T-cell (primary cell): ENCODE results near the gene NOP16. TPM values are rescaled to one million over a fixed set of nuclear protein-coding genes. Genes with fewer than 3 reads are reported as not detected.
A peak's percentile ranks its signal among the peaks of the same experiment; 100 is the strongest.

Experiments
- ATAC-seq, 4 experiments: fragments of 200-7000 bp in 3 of 4; fragments of 150-1000 bp in 1 of 4; cut with Tn5 transposase; replicated peaks in 1 of 4; 1 replicate in 3 of 4; 2 replicates in 1 of 4; pipeline ENCODE4 v1.10.0; 2021; ENCODE audit warnings: moderate library complexity in 3 of 4, mild to moderate bottlenecking in 2 of 4, moderate number of reproducible peaks in 1 of 4
- CTCF ChIA-PET, 2 donors: fragments of 300-600 bp; sonication (Branson Sonifier 250); formaldehyde crosslinking; loops; one replicate each; lab custom pipeline; 2022; ENCODE audit warnings: antibody characterized with exemption in 2 of 2; lab: Charles Lee
- POLR2A ChIA-PET, 2 donors: fragments of 300-600 bp; sonication (Branson Sonifier 250); formaldehyde crosslinking; loops; one replicate each; lab custom pipeline; 2022; ENCODE audit warnings: antibody characterized with exemption in 2 of 2; lab: Charles Lee
- DNase-seq, 35 experiments: peaks; one replicate each; pipeline versions ENCODE4 v3.0.0 to v3.0.0-alpha.2; 2013 to 2023
- H3K27ac ChIP-seq: one replicate; pipeline ENCODE4 v1.5.1; 2013; ENCODE audit warnings: low read length
- H3K27me3 ChIP-seq, 2 experiments: replicated peaks in 1 of 2; 1 replicate in 1 of 2; 2 replicates in 1 of 2; pipeline versions ENCODE4 v1.6.1 to v1.7.0; 2013; ENCODE audit warnings: low read length in 1 of 2, mixed read lengths in 1 of 2; ENCODE audit not compliant: control insufficient read depth in 2 of 2, insufficient read depth in 2 of 2; ENCODE audit errors: extremely low read depth in 1 of 2
- H3K36me3 ChIP-seq, 2 donors: 1 replicate in 1 of 2; 2 replicates in 1 of 2; pipeline versions ENCODE4 v1.6.1 to v1.7.0; 2013; ENCODE audit warnings: low read length in 1 of 2; ENCODE audit not compliant: control insufficient read depth in 2 of 2, insufficient read depth in 1 of 2; ENCODE audit errors: extremely low read depth in 1 of 2
- H3K4me1 ChIP-seq, 2 experiments: 1 replicate in 1 of 2; 2 replicates in 1 of 2; pipeline versions ENCODE4 v1.6.1 to v1.7.0; 2013; ENCODE audit warnings: low read length in 2 of 2, mixed read lengths in 1 of 2; ENCODE audit not compliant: insufficient read depth in 2 of 2, control insufficient read depth in 1 of 2; ENCODE audit errors: extremely low read depth in 1 of 2
- H3K4me3 ChIP-seq, 2 donors: 1 replicate in 1 of 2; 2 replicates in 1 of 2; pipeline versions ENCODE4 v1.5.1 to v1.7.0; 2013; ENCODE audit warnings: mild to moderate bottlenecking in 2 of 2, low read length in 1 of 2, moderate library complexity in 1 of 2; ENCODE audit not compliant: control insufficient read depth in 1 of 2; ENCODE audit errors: extremely low read depth in 1 of 2
- H3K9me3 ChIP-seq: 2 replicates; pipeline ENCODE4 v1.7.0; 2013
- H3K27ac Mint-ChIP-seq, 2 donors: one replicate each; pipeline ENCODE4 v1.8.0; 2020 to 2021; ENCODE audit warnings: mild to moderate bottlenecking in 2 of 2, mixed read lengths in 2 of 2
- H3K27me3 Mint-ChIP-seq, 2 donors: one replicate each; pipeline ENCODE4 v1.8.0; 2021 to 2022; ENCODE audit warnings: mixed read lengths in 2 of 2
- H3K36me3 Mint-ChIP-seq: one replicate; pipeline ENCODE4 v1.8.0; 2021; ENCODE audit warnings: mixed read lengths
- H3K4me1 Mint-ChIP-seq, 3 donors: one replicate each; pipeline ENCODE4 v1.8.0; 2020 to 2022; ENCODE audit warnings: mixed read lengths in 3 of 3, mild to moderate bottlenecking in 1 of 3
- H3K4me3 Mint-ChIP-seq, 3 donors: one replicate each; pipeline ENCODE4 v1.8.0; 2020 to 2022; ENCODE audit warnings: mild to moderate bottlenecking in 3 of 3, mixed read lengths in 3 of 3, moderate library complexity in 3 of 3
- H3K9me3 Mint-ChIP-seq, 3 donors: one replicate each; pipeline ENCODE4 v1.8.0; 2020 to 2022; ENCODE audit warnings: mixed read lengths in 3 of 3
- WGBS: methylation state at CpG from one replicate; pipeline ENCODE4 v1.1.5; 2013; ENCODE audit warnings: missing lambda C conversion rate; ENCODE audit not compliant: insufficient coverage; 5-methylcytosine and 5-hydroxymethylcytosine counted together
- total RNA-seq, 35 experiments: library from RNA in 6 of 35; stranded (reverse) in 6 of 35; fragments of 120-200 nt in 1 of 35; gene quantifications; one replicate each; pipeline versions ENCODE4 v1.2.1 to v1.2.4 and lab custom pipeline; 2013 to 2026

Gene NOP16
- total RNA-seq (10 to 100 TPM; 10.4 to 29.3 (median 28.3) TPM), total RNA-seq (lab: John Stamatoyannopoulos, UW) (10.4 to 201 (median 17.3) reads per million in 29 experiments)
- total RNA-seq (2013): 14.7 TPM

GRCh38 chr5:176388444-176389134 lies at the start of gene NOP16, which contains the start of gene HIGD2A:
Gene NOP16, minus strand, starts transcription at chr5:176388598. Its CDS starts 59 bp downstream, at chr5:176388539.
Gene HIGD2A, plus strand, starts transcription at chr5:176388751. Its CDS starts 69 bp downstream, at chr5:176388820.
- Histone ChIP-seq H3K4me1 (peaks cover 10 to 29% of the 10 kb centered on the region in 2 experiments), H3K4me3 (peak within 1 kb of the TSS; percentile 82 to 95), H3K9me3 (no peaks in the 10 kb centered on the region), H3K36me3 (peaks cover 2 to 57% of the 10 kb centered on the region in 2 donors), H3K27me3 (no peaks in the 10 kb centered on the region), H3K27ac (peak within 1 kb of the TSS; percentile 87)
- peaks cover 24% of the 10 kb centered on the region for H3K36me3 Mint-ChIP-seq
- H3K4me1 Mint-ChIP-seq: peaks cover 26 to 36% (median 36%) of the 10 kb centered on the region in 3 donors
- peak within 1 kb of the TSS; percentile 100 for H3K27ac Mint-ChIP-seq
- POLR2A ChIA-PET: interaction anchor here in 1 of 2 donors (0.6 kb wide), 1 partner anchor 1717 kb away, joined by 3 read pairs; no protein-coding TSS in a partner anchor
- peak within 1 kb of the TSS; percentile 89 to 99 (median 95) for H3K4me3 Mint-ChIP-seq
- DNase-seq: peak; percentile 96 to 100 (median 99)
- WGBS: under 1% methylated on average over 45 of the region's 47 CpGs
- ATAC-seq: peak; percentile 88 to 89 (median 88)
- CTCF ChIA-PET: interaction anchor here in 1 of 2 donors (1.0 to 2.0 kb wide), 2 partner anchors 27 to 59 kb away, joined by 6 to 12 read pairs; partner anchors contain the start of gene KIAA1191
- H3K27me3 Mint-ChIP-seq: no peaks in the 10 kb centered on the region
- H3K9me3 Mint-ChIP-seq: no peaks in the 10 kb centered on the region

- Histone ChIP-seq H3K27ac (no peak overlapping the region), H3K4me3 (peak overlapping the region in 1 of 2 donors; percentile 15), H3K27me3 (peaks cover 0 to 10% of the 10 kb centered on the region in 2 experiments), H3K4me1 (peaks cover 0 to 5% of the 10 kb centered on the region in 2 experiments), H3K36me3 (no peaks in the 10 kb centered on the region), H3K9me3 (no peaks in the 10 kb centered on the region)
- no peak for DNase-seq
- ChIA-PET POLR2A (interaction anchor here in 1 of 2 donors (0.6 kb wide), 1 partner anchor 23 kb away, joined by 4 read pairs; no protein-coding TSS in a partner anchor), CTCF (interaction anchor here in 1 of 2 donors (0.9 kb wide), 1 partner anchor 18 kb away, joined by 3 read pairs; no protein-coding TSS in a partner anchor)
- Mint-ChIP-seq H3K4me3 (peak overlapping the region; percentile 60 to 65 (median 63)), H3K27me3 (peaks cover 5 to 9% of the 10 kb centered on the region in 2 donors), H3K36me3 (no peaks in the 10 kb centered on the region), H3K9me3 (no peaks in the 10 kb centered on the region), H3K4me1 (peaks cover 8 to 11% (median 10%) of the 10 kb centered on the region in 3 donors), H3K27ac (peak overlapping the region; percentile 11 to 67)
- WGBS: no CpG with 5 or more reads among the region's 5 CpGs
- ATAC-seq: peak in 3 of 4 experiments; percentile 46 to 54 (median 53)
These were observed 48.3 kb upstream of the NOP16 start for GRCh38 chr5:176436656-176437055.

GRCh38 chr5:176432707-176433106 lies 44.3 kb upstream of the NOP16 start:
- Histone ChIP-seq H3K27ac (no peak overlapping the region), H3K4me1 (peaks cover 0 to 5% of the 10 kb centered on the region in 2 experiments), H3K27me3 (no peaks in the 10 kb centered on the region), H3K4me3 (no peak overlapping the region), H3K9me3 (no peaks in the 10 kb centered on the region), H3K36me3 (no peaks in the 10 kb centered on the region)
- POLR2A ChIA-PET: no interaction called here
- H3K9me3 Mint-ChIP-seq: no peaks in the 10 kb centered on the region
- peaks cover 4 to 5% of the 10 kb centered on the region in 2 donors for H3K27me3 Mint-ChIP-seq
- no peak for DNase-seq
- CTCF ChIA-PET: no interaction called here
- ATAC-seq: no peak
- H3K36me3 Mint-ChIP-seq: no peaks in the 10 kb centered on the region
- H3K4me3 Mint-ChIP-seq: no peak overlapping the region
- WGBS: no CpG with 5 or more reads among the region's 5 CpGs
- H3K27ac Mint-ChIP-seq: no peak overlapping the region
- H3K4me1 Mint-ChIP-seq: peaks cover 13 to 16% (median 14%) of the 10 kb centered on the region in 3 donors

GRCh38 chr5:176429972-176430371 lies 41.6 kb upstream of the NOP16 start:
- Mint-ChIP-seq H3K27me3 (peaks cover 5% of the 10 kb centered on the region in 2 donors), H3K4me3 (no peak overlapping the region), H3K4me1 (peaks cover 4 to 5% (median 5%) of the 10 kb centered on the region in 3 donors), H3K36me3 (no peaks in the 10 kb centered on the region), H3K9me3 (peaks cover 0 to 2% (median 0%) of the 10 kb centered on the region in 3 donors), H3K27ac (no peak overlapping the region)
- Histone ChIP-seq H3K36me3 (no peaks in the 10 kb centered on the region), H3K9me3 (no peaks in the 10 kb centered on the region), H3K27ac (no peak overlapping the region), H3K4me3 (no peak overlapping the region), H3K4me1 (no peaks in the 10 kb centered on the region), H3K27me3 (no peaks in the 10 kb centered on the region)
- peak in 1 of 4 experiments; percentile 41 for ATAC-seq
- 80% methylated on average over 2 of the region's 4 CpGs for WGBS
- ChIA-PET CTCF (no interaction called here), POLR2A (no interaction called here)
- no peak for DNase-seq

GRCh38 chr5:176427971-176428370 lies 39.6 kb upstream of the NOP16 start:
- POLR2A ChIA-PET: no interaction called here
- Histone ChIP-seq H3K4me1 (no peaks in the 10 kb centered on the region), H3K36me3 (no peaks in the 10 kb centered on the region), H3K9me3 (no peaks in the 10 kb centered on the region), H3K27ac (no peak overlapping the region), H3K27me3 (peaks cover 0 to 4% of the 10 kb centered on the region in 2 experiments), H3K4me3 (no peak overlapping the region)
- ATAC-seq: no peak
- H3K27ac Mint-ChIP-seq: no peak overlapping the region
- H3K4me3 Mint-ChIP-seq: no peak overlapping the region
- peaks cover 0 to 2% (median 0%) of the 10 kb centered on the region in 3 donors for H3K9me3 Mint-ChIP-seq
- WGBS: 100% methylated on average over 1 of the region's 4 CpGs
- peaks cover 5 to 8% of the 10 kb centered on the region in 2 donors for H3K27me3 Mint-ChIP-seq
- no peaks in the 10 kb centered on the region for H3K36me3 Mint-ChIP-seq
- DNase-seq: no peak
- CTCF ChIA-PET: no interaction called here
- peaks cover 4 to 5% (median 5%) of the 10 kb centered on the region in 3 donors for H3K4me1 Mint-ChIP-seq

- peaks cover 0 to 2% (median 0%) of the 10 kb centered on the region in 3 donors for H3K9me3 Mint-ChIP-seq
- ATAC-seq: no peak
- no peak for DNase-seq
- H3K27ac Mint-ChIP-seq: no peak overlapping the region
- no CpG with 5 or more reads among the region's 1 CpG for WGBS
- H3K4me1 Mint-ChIP-seq: peaks cover 4 to 5% (median 5%) of the 10 kb centered on the region in 3 donors
- no peak overlapping the region for H3K4me3 Mint-ChIP-seq
- H3K4me3 ChIP-seq: no peak overlapping the region
- CTCF ChIA-PET: interaction anchor here in 1 of 2 donors (0.5 kb wide), 1 partner anchor 32 kb away, joined by 4 read pairs; no protein-coding TSS in a partner anchor
- no peaks in the 10 kb centered on the region for H3K4me1 ChIP-seq
- H3K27me3 ChIP-seq: peaks cover 0 to 8% of the 10 kb centered on the region in 2 experiments
- POLR2A ChIA-PET: no interaction called here
- H3K27ac ChIP-seq: no peak overlapping the region
- no peaks in the 10 kb centered on the region for H3K9me3 ChIP-seq
- no peaks in the 10 kb centered on the region for H3K36me3 Mint-ChIP-seq
- peaks cover under 1 to 10% of the 10 kb centered on the region in 2 donors for H3K27me3 Mint-ChIP-seq
- no peaks in the 10 kb centered on the region for H3K36me3 ChIP-seq
These were observed 38.5 kb upstream of the NOP16 start for GRCh38 chr5:176426876-176427275.
